Thyroid gland (tissue), 4 donors: Measurements from ENCODE around the gene DYNC2I2. TPM values are rescaled to one million over a fixed set of nuclear protein-coding genes. Genes with fewer than 3 reads are reported as not detected.
"Not testable (repeated sequence)": the region's sequence is repeated elsewhere in the genome, so short reads cannot be mapped to it uniquely, and the experiment has no call there.

Experiments
- DNase-seq, 2 donors: peaks; one replicate each; pipeline ENCODE4 v3.0.0-alpha.2; 2019
- H3K27ac ChIP-seq, 3 donors: fragments of 200-600 bp; sonication (generic); 1 replicate in 2 of 3; 2 replicates in 1 of 3; pipeline ENCODE4 v1.5.1; 2016 to 2019; ENCODE audit warnings: mild to moderate bottlenecking in 1 of 3, moderate library complexity in 1 of 3
- H3K27me3 ChIP-seq: fragments of 200-600 bp; sonication (generic); one replicate; pipeline ENCODE4 v1.5.1; 2019
- H3K36me3 ChIP-seq, 2 donors: fragments of 200-600 bp; sonication (generic); one replicate each; pipeline ENCODE4 v1.5.1; 2016 to 2019
- H3K4me1 ChIP-seq, 2 donors: fragments of 200-600 bp; sonication (generic); one replicate each; pipeline ENCODE4 v1.5.1; 2017 to 2019
- H3K4me3 ChIP-seq, 3 donors: fragments of 200-600 bp; sonication (generic); replicated peaks in 1 of 3; 1 replicate in 2 of 3; 2 replicates in 1 of 3; pipeline ENCODE4 v1.5.1; 2016; ENCODE audit warnings: mild to moderate bottlenecking in 1 of 3
- H3K9me3 ChIP-seq: fragments of 200-600 bp; sonication (generic); one replicate; pipeline ENCODE4 v1.5.1; 2017
- POLR2A ChIP-seq, 2 donors: fragments of 450-650 bp; IDR thresholded peaks; one replicate each; pipeline ENCODE4 v1.6.1; 2017; ENCODE audit warnings: antibody characterized with exemption in 2 of 2, mild to moderate bottlenecking in 2 of 2, moderate library complexity in 1 of 2
- WGBS, 2 donors: methylation state at CpG; one replicate each; pipeline ENCODE4 v1.1.5; 2017; 5-methylcytosine and 5-hydroxymethylcytosine counted together
- intact Hi-C: fragments of 100-400 bp; cut with DNase I; formaldehyde crosslinking; loops from one replicate; pipeline ENCODE4 v1.15.1; 2023
- total RNA-seq, 4 donors: library from RNA; depleted of rRNA; stranded (reverse); fragments of >200 nt; gene quantifications; one replicate each; pipeline ENCODE4 v1.2.3, GENCODE V29; 2016
- TF ChIP-seq, protein P1 (sequence below), 6 experiments: fragments of 200-600 bp in 3 of 6; fragments of 450-650 bp in 3 of 6; sonication (generic) in 3 of 6; IDR thresholded peaks; one replicate each; pipeline ENCODE4 v1.5.1; 2016 to 2019; ENCODE audit warnings: antibody characterized with exemption in 6 of 6, mild to moderate bottlenecking in 2 of 6, inconsistent platforms in 1 of 6, moderate library complexity in 1 of 6

The DYNC2I2 gene
- total RNA-seq, 4 donors from 2014 or later, result 86.1 to 179 (median 132) TPM

DNA sequence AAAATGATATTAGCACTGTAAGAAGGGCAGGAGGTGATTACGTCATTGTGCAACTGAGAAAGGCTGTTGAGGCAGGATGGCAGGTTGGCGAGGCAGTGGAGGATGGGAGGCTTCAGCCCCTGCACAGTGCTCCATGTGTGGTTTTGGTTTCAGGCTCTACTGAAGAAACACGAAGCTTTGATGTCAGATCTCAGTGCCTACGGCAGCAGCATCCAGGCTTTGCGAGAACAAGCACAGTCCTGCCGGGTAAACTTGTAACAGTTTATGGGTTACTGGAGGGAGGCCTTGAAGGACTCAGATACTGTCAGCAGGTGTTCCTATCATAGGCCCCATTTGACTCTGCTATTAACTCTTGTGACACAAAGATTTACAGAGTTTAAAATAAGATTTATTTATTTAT lies 69.2 kb downstream of the DYNC2I2 start:
- H3K4me1 ChIP-seq, result no peaks in the 10 kb centered on the region
- TF ChIP-seq, protein P1, sequence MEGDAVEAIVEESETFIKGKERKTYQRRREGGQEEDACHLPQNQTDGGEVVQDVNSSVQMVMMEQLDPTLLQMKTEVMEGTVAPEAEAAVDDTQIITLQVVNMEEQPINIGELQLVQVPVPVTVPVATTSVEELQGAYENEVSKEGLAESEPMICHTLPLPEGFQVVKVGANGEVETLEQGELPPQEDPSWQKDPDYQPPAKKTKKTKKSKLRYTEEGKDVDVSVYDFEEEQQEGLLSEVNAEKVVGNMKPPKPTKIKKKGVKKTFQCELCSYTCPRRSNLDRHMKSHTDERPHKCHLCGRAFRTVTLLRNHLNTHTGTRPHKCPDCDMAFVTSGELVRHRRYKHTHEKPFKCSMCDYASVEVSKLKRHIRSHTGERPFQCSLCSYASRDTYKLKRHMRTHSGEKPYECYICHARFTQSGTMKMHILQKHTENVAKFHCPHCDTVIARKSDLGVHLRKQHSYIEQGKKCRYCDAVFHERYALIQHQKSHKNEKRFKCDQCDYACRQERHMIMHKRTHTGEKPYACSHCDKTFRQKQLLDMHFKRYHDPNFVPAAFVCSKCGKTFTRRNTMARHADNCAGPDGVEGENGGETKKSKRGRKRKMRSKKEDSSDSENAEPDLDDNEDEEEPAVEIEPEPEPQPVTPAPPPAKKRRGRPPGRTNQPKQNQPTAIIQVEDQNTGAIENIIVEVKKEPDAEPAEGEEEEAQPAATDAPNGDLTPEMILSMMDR (IDR thresholded peaks at IDR 0.05), result no peak
- TF ChIP-seq POLR2A (IDR thresholded peaks at IDR 0.05), result no peak
- peaks cover 79 to 97% of the 10 kb centered on the region in 2 donors for H3K36me3 ChIP-seq
- intact Hi-C loops, result no loop called here
- DNase-seq, result no peak
- no peaks in the 10 kb centered on the region for H3K27me3 ChIP-seq
- no peak overlapping the region for H3K27ac ChIP-seq
- H3K9me3 ChIP-seq, result no peaks in the 10 kb centered on the region
- 71 to 74% methylated on average over 6 of the region's 6 CpGs for WGBS, 2 donors
- no peak overlapping the region for H3K4me3 ChIP-seq

DNA sequence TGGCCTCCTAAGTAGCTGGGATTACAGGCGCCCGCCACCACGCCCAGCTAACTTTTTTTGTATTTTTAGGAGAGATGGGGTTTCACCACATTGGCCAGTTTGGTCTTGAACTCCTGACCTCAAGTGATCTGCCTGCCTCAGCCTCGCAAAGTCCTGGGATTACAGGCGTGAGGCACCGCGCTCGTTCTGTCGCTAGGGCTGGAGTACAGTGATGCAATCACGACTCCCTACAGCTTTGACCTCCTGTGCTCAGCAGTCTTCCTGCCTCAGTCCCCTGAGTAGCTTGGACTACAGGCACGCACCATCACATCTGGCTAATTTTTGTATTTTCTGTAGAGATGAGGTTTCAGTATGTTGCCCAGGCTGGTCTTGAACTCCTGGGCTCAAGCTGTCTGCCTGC lies 69.7 kb downstream of the DYNC2I2 start:
- intact Hi-C loops, result not testable (repeated sequence)
- H3K36me3 ChIP-seq, result peaks cover 79 to 97% of the 10 kb centered on the region in 2 donors
- 87 to 97% methylated on average over 11 of the region's 11 CpGs for WGBS, 2 donors

DNA sequence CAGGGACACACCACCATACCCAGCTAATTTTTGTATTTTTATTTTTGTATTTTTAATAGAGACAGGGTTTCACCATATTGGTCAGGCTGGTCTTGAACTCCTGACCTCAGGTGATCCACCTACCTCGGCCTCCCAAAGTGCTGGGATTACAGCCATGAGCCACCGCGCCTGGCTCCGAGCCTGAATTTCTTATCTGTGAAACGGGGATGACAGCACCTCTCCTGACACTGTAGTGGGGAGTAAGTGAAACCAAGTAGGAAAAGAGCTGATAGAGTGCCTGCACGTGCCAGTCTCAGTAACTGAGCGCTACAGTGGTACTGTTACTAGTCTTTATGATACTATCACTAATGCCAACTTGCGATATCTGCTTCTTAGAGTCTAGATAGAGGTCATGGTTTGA lies 71.5 kb downstream of the DYNC2I2 start:
- peaks cover 84 to 97% of the 10 kb centered on the region in 2 donors for H3K36me3 ChIP-seq
- H3K27ac ChIP-seq, H3K4me3 ChIP-seq, H3K27me3 ChIP-seq, DNase-seq, intact Hi-C loops, H3K9me3 ChIP-seq, H3K4me1 ChIP-seq: not testable (repeated sequence)
- WGBS, 2 donors, result 95 to 96% methylated on average over 8 of the region's 8 CpGs

More for the DNA sequence above, 69.7 kb downstream of the DYNC2I2 start:
- DNase-seq, H3K27me3 ChIP-seq, H3K4me3 ChIP-seq, H3K27ac ChIP-seq, H3K4me1 ChIP-seq, H3K9me3 ChIP-seq: not testable (repeated sequence)

Other genes with a start within 250 kb of the DYNC2I2 start
- gene CERCAM, start 236.0 kb downstream of the DYNC2I2 start, total RNA-seq, result 10 to 100 TPM; 22.3 to 35.4 (median 27.2) TPM
- 10 to 100 TPM; 21.9 to 25.5 (median 22.4) TPM for gene ODF2, start 200.8 kb downstream of the DYNC2I2 start, total RNA-seq
- 10 to 100 TPM; 24.1 to 30.3 (median 25.5) TPM for gene GLE1, start 152.1 kb downstream of the DYNC2I2 start, total RNA-seq
- gene SPTAN1, start 104.3 kb downstream of the DYNC2I2 start, total RNA-seq, result 100 to 1,000 TPM; 189 to 307 (median 278) TPM
- 100 to 1,000 TPM; 173 to 217 (median 202) TPM for gene SET, start 32.4 kb upstream of the DYNC2I2 start, total RNA-seq
- 1 to 10 TPM; 4.4 to 7.6 (median 6.4) TPM for gene PKN3, start 45.7 kb upstream of the DYNC2I2 start, total RNA-seq
- 10 to 100 TPM; 21.2 to 45.7 (median 33.7) TPM for gene ZDHHC12, start 67.3 kb upstream of the DYNC2I2 start, total RNA-seq
- gene ZER1, start 115.1 kb upstream of the DYNC2I2 start, total RNA-seq, result 100 to 1,000 TPM in 1 of 4 donors, 10 to 100 TPM in 3; 45.1 to 129 (median 70.2) TPM
- 10 to 100 TPM; 18.6 to 32.1 (median 27.6) TPM for gene TBC1D13, start 130.4 kb upstream of the DYNC2I2 start, total RNA-seq
- gene ENDOG, start 161.7 kb upstream of the DYNC2I2 start, total RNA-seq, result 10 to 100 TPM; 15.2 to 74.6 (median 40.1) TPM
- 10 to 100 TPM; 16.7 to 38.4 (median 27.4) TPM for gene SPOUT1, start 172.9 kb upstream of the DYNC2I2 start, total RNA-seq
- gene KYAT1, start 225.1 kb upstream of the DYNC2I2 start, total RNA-seq, result 10 to 100 TPM in 3 of 4 donors, 1 to 10 TPM in 1; 5.8 to 12.6 (median 12.3) TPM
- 10 to 100 TPM; 56.3 to 65.6 (median 61.5) TPM for gene LRRC8A, start 225.3 kb upstream of the DYNC2I2 start, total RNA-seq